GM12872 (cell line): ENCODE data around the gene GRIA3.

Experiments
- TF ChIP-seq, protein P1 (sequence below): IDR thresholded peaks from 3 replicates; pipeline ENCODE4 v1.5.1; 2011; ENCODE audit warnings: low read depth, mild to moderate bottlenecking, low read length, moderate library complexity; ENCODE audit not compliant: insufficient read depth

GRIA3 gene

DNA sequence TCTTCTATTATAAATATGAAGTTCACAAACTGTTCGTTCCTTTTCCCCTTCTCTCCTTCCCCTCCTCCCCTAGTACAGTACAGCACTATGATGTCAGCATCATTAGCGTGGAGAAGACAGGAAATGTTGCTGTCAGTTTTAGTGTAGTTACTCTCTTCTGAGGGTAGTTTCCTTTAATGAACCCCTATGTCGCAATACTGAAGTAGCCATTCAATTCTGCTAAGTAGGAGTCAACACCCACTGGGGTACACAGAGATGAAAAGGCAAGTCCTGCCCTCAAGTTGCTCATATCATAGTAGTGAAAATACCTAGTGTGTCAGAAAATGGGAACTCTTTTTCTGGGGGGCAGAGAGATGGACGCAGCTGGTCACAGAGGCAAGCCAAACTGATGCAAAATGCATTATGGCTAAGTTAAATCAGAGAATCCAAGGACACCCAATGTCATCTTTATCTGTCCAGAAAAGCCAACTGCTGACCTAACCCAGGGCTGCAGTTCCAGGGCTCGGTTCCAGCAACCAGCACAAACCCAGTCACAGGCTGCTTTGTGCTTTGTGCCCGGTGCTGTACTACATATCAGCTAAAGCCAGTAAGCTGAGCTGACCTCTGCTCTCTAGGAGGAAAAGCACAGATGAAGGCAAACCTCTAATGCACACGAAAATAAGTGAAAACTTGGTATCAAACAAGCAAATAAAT, 31.5 kb downstream of the GRIA3 start:
- TF ChIP-seq, protein P1, sequence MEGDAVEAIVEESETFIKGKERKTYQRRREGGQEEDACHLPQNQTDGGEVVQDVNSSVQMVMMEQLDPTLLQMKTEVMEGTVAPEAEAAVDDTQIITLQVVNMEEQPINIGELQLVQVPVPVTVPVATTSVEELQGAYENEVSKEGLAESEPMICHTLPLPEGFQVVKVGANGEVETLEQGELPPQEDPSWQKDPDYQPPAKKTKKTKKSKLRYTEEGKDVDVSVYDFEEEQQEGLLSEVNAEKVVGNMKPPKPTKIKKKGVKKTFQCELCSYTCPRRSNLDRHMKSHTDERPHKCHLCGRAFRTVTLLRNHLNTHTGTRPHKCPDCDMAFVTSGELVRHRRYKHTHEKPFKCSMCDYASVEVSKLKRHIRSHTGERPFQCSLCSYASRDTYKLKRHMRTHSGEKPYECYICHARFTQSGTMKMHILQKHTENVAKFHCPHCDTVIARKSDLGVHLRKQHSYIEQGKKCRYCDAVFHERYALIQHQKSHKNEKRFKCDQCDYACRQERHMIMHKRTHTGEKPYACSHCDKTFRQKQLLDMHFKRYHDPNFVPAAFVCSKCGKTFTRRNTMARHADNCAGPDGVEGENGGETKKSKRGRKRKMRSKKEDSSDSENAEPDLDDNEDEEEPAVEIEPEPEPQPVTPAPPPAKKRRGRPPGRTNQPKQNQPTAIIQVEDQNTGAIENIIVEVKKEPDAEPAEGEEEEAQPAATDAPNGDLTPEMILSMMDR = no peak

DNA sequence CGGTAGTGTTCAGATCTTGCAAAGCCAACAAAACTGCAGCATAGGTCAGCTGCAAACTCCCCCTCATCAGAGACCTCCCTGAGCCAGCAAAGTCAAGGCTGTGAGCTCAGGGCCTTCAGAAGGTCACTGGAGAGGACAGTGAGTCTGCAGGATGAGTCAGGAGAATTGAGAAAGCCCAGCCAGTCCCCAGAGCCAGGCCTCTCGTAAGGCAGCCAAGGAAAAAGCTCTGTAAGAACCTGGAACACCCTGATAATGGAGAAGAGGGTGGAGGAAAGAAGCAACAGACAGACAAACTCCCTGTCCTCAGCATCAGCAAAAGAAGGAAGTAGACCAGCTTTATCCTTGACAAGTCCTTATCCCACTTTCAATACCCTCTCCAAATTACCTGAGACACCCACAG, 33.0 kb downstream of the GRIA3 start:
- TF ChIP-seq, protein P1 = no peak

DNA sequence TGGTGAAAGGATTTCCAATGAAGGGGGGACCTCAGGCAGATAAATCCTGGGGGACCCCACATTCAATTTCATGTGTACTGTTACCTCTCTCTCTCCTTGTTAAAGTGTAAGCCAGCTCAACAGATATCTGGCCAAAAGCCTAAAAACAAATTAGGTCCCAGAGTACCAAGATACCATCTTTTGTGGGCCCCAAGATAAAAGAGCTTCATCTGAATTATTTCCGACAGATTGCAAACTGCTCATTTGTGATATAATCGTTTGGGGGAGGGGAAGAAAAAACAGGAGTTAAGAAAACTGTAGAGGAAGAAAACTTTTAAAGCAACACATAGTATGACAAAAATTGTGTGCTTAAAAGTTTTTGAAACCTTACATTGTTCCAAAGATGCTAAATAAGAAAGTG, 33.6 kb downstream of the GRIA3 start:
- TF ChIP-seq, protein P1 = no peak

DNA sequence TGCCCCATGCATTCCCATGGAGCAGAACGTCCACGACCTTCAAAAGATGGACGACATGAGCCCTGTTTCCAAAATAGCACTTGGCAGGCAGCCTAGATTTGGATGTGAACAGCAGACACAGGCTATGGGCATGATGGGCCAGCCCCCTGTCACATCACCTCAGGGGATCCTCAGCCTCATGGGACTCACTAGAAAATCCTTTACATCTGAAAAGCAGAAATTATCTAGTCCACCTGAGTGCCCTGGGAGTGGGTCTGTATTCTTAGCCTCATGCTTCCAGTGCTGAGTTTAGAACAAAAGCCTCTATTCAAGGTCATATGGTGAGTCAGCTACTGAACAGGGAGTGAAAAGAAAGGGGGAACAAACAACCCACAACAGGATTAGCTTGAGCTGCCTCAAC, 35.8 kb downstream of the GRIA3 start:
- TF ChIP-seq, protein P1 = no peak

DNA sequence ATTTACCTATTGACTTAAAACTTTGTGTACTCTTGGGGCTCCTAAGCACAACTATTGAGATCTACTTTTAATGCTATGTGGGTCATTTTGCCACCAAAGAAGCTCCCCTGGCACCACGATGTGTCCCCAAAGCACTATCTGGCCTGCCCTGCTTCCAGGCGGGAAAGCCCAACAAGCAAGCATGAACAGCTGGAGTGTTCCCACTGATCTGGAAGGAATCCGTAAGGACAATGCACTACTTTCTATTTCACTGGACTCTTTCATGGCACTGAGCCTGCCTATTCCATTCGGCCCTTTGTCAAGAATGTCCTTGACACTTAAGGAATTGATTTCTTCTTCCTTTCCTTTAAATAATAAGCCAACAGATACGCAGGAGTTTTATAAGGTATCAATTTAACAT, 38.8 kb downstream of the GRIA3 start:
- TF ChIP-seq, protein P1 = no peak

DNA sequence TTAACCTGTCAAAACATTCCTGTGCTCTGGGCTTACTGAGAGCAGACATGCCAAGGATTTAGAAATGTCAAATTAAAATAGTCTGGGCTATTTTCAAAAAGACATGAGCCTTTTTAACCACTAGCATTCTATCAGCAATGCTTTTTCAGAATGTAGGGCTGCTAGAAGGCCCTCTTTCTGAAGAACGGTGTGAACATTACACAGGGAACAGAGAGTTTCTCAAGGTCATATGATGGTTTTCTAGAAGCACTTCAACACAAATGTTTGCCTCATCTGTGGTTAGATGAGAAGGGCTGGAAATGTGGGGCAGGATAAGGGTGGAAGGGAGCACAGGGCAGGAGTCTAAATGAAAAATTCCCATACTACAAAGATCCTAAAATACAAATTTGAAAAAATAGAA, 39.3 kb downstream of the GRIA3 start:
- TF ChIP-seq, protein P1 = no peak

DNA sequence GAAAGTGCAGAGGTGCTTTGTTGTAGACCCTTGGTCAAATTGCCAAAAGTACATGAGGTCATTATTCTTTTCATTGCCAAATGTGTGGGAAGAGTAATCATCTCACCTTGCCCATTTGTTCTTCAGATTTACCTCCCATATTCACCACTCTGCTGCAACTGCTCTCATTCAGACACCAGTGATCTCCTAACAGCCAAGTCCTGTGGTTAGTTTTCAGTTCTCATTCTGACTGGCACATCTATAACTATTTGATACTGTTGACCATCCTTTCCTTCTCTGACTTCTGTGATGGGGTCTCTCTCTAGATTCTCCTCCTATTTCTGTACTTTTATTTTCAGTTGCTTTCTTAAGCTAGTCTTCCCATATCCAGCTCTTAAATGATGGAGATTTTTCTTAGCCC, 39.8 kb downstream of the GRIA3 start:
- TF ChIP-seq, protein P1 = no peak
